GM21529 (cell line): ENCODE data around the gene HTR7.
"Not testable (repeated sequence)": the region's sequence is repeated elsewhere in the genome, so short reads cannot be mapped to it uniquely, and the experiment has no call there.

Source experiments
- ATAC-seq: cut with Tn5 transposase; IDR thresholded peaks from one replicate; pipeline ENCODE4 v1.9.1; 2021; ENCODE audit not compliant: unreplicated experiment

Gene HTR7

GRCh38 chr10:90857635-90858460 lies at the start of gene HTR7:
HTR7 (minus strand) TSS chr10:90858039; CDS start chr10:90857671, 368 bp downstream.
- ATAC-seq, result peak; percentile 70

- no peak for ATAC-seq
Observed at GRCh38 chr10:90906596-90906995, 48.8 kb upstream of the HTR7 start.

- ATAC-seq, result no peak
Observed at GRCh38 chr10:90905925-90906324, 48.1 kb upstream of the HTR7 start.

GRCh38 chr10:90896916-90897315 lies 39.1 kb upstream of the HTR7 start:
- not testable (repeated sequence) for ATAC-seq

GRCh38 chr10:90893190-90893589 lies 35.4 kb upstream of the HTR7 start:
- no peak for ATAC-seq

GRCh38 chr10:90890347-90890746 lies 32.5 kb upstream of the HTR7 start:
- no peak for ATAC-seq

GRCh38 chr10:90889636-90890035 lies 31.8 kb upstream of the HTR7 start:
- no peak for ATAC-seq

GRCh38 chr10:90888387-90888786 lies 30.5 kb upstream of the HTR7 start:
- ATAC-seq, result no peak

- ATAC-seq, result no peak
Observed at GRCh38 chr10:90887555-90887954, 29.7 kb upstream of the HTR7 start.

- ATAC-seq, result no peak
Observed at GRCh38 chr10:90885176-90885575, 27.3 kb upstream of the HTR7 start.

- no peak for ATAC-seq
Observed at GRCh38 chr10:90884431-90884830, 26.6 kb upstream of the HTR7 start.

- not testable (repeated sequence) for ATAC-seq
Observed at GRCh38 chr10:90880059-90880719, 22.4 kb upstream of the HTR7 start.

GRCh38 chr10:90879062-90879461 lies 21.2 kb upstream of the HTR7 start:
- no peak for ATAC-seq

- ATAC-seq, result peak; percentile 4
Observed at GRCh38 chr10:90872648-90873020, 14.8 kb upstream of the HTR7 start.

- ATAC-seq, result peak; percentile 97
Observed at GRCh38 chr10:90871766-90872647, 14.2 kb upstream of the HTR7 start, which contains the start of gene RPP30. RPP30 (plus strand) TSS chr10:90871974; CDS start chr10:90871987, 13 bp downstream.

- peak; percentile 40 for ATAC-seq
Observed at GRCh38 chr10:90871279-90871765, 13.5 kb upstream of the HTR7 start.

- ATAC-seq, result no peak
Observed at GRCh38 chr10:90866050-90866598, 8.3 kb upstream of the HTR7 start.

- no peak for ATAC-seq
Observed at GRCh38 chr10:90865401-90865800, 7.6 kb upstream of the HTR7 start.

GRCh38 chr10:90862908-90863514 lies 5.2 kb upstream of the HTR7 start:
- no peak for ATAC-seq

- ATAC-seq, result no peak
Observed at GRCh38 chr10:90860790-90861189, 3.0 kb upstream of the HTR7 start.
